GM19468 (cell line): ENCODE results near the gene PLA2R1.
A peak's percentile ranks its signal among the peaks of the same experiment; 100 is the strongest.

Source experiments
- ATAC-seq: cut with Tn5 transposase; IDR thresholded peaks from one replicate; pipeline ENCODE4 v1.9.1; 2021; ENCODE audit warnings: mild to moderate bottlenecking, moderate library complexity, moderate number of reproducible peaks; ENCODE audit not compliant: unreplicated experiment; ENCODE audit errors: extremely low read depth

PLA2R1 gene

GRCh38 chr2:159904127-159904958 is 158.1 kb downstream of the PLA2R1 start, which contains the start of gene LY75:
TSS of gene LY75 (minus strand) at chr2:159904756.
- peak; percentile 78 for ATAC-seq

GRCh38 chr2:159903443-159904126 is 158.8 kb downstream of the PLA2R1 start:
- peak; percentile 17 for ATAC-seq

GRCh38 chr2:159902722-159903121 is 159.7 kb downstream of the PLA2R1 start:
- ATAC-seq: no peak

GRCh38 chr2:159900343-159900742 is 162.1 kb downstream of the PLA2R1 start:
- ATAC-seq: no peak

- ATAC-seq: no peak
These were observed 164.0 kb downstream of the PLA2R1 start for GRCh38 chr2:159898441-159898840.

GRCh38 chr2:159897720-159898119 is 164.7 kb downstream of the PLA2R1 start:
- ATAC-seq: no peak

GRCh38 chr2:159897081-159897480 is 165.3 kb downstream of the PLA2R1 start:
- ATAC-seq: no peak

- ATAC-seq: peak; percentile 20
These were observed 167.0 kb downstream of the PLA2R1 start for GRCh38 chr2:159895258-159896065.

- no peak for ATAC-seq
These were observed 168.1 kb downstream of the PLA2R1 start for GRCh38 chr2:159894145-159894838.

GRCh38 chr2:159892990-159893810 is 169.2 kb downstream of the PLA2R1 start:
- peak; percentile 13 for ATAC-seq

- ATAC-seq: no peak
These were observed 170.3 kb downstream of the PLA2R1 start for GRCh38 chr2:159891917-159892730.

GRCh38 chr2:159891267-159891588 is 171.2 kb downstream of the PLA2R1 start:
- ATAC-seq: no peak

GRCh38 chr2:159890551-159891266 is 171.7 kb downstream of the PLA2R1 start:
- no peak for ATAC-seq

- no peak for ATAC-seq
These were observed 180.2 kb downstream of the PLA2R1 start for GRCh38 chr2:159882130-159882745.
